Right kidney (tissue), 1 donor: ENCODE measurements around the gene CHKA.

Experiments used
- DNase-seq: peaks from one replicate; pipeline ENCODE4 v3.0.0-alpha.2; 2016

Gene CHKA

DNA sequence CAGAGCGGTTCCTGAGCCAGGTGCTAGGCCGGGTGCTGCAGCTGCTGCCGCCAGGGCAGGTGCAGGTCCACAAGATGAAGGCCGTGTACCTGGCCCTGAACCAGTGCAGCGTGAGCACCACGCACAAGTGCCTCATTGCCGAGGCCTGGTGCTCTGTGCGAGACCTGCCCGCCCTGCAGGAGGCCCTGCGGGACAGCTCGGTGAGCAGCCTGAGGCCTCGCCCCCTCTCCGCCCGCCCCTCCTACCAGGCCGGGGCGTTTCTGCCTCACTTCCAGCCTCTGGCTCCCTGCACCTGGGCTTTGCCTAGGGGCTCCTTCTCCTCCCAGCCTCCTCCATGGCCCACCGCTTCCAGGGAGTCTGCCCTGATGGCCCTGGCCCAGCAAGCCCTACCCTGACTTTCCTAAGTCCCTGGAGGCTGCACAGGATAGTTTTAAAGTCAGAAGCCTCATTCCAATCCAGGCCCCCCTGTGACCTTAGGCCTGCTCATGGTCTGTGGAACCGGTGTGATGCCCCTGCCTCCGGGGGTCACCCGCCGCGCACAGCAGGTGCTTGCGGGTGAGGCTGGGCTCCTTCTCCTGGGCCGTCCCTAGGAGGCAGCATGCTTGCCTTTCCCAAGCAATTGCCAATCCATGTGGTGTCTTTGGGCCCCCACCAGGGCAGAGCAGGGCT is 76.9 kb downstream of the CHKA start:
- DNase-seq, result no peak

DNA sequence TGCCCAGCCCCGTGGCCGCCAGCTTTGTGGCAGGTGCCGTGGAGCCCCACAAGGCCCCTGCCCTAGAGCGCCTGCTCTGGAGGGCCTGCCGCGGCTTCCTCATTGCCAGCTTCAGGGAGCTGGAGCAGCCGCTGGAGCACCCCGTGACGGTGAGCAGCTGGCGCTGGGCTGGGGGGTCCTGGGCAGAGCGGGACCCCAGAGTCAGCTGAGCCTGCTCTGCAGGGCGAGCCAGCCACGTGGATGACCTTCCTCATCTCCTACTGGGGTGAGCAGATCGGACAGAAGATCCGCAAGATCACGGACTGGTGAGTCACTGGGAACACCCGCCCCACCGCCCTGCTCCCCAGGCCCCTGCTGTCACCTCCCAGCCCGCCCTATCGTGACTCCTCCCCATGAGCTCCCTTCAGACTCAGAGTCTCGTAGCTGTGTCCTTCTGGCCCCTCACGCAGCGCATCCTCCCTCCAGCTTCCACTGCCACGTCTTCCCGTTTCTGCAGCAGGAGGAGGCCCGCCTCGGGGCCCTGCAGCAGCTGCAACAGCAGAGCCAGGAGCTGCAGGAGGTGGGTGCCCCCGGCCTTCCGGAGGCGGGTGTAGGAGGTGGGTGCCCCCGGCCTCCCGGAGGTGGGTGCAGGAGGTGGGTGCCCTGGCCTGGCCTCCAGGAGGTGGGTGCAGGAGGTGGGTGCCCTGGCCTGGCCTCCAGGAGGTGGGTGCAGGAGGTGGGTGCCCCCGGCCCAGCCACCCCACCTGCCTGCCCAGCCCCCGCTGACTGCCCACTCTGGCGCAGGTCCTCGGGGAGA is 77.6 kb downstream of the CHKA start:
- DNase-seq, result no peak

DNA sequence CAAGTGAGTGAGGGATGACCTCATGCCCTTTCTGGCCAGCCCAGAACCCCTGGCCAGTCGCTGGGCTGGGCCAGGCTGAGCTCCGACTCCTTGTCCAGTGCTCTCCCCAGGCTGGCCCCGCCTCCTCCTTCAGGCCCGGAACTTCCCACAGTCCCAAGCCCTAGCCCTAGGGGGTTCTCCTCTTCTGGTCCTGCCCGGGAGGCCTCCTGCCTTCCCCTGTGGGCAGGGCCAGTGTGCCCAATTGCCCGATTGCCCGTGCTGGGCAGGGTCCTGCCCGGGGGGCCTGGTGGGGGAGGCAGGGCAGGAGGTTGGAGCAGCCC is 78.2 kb downstream of the CHKA start:
- DNase-seq, result no peak

DNA sequence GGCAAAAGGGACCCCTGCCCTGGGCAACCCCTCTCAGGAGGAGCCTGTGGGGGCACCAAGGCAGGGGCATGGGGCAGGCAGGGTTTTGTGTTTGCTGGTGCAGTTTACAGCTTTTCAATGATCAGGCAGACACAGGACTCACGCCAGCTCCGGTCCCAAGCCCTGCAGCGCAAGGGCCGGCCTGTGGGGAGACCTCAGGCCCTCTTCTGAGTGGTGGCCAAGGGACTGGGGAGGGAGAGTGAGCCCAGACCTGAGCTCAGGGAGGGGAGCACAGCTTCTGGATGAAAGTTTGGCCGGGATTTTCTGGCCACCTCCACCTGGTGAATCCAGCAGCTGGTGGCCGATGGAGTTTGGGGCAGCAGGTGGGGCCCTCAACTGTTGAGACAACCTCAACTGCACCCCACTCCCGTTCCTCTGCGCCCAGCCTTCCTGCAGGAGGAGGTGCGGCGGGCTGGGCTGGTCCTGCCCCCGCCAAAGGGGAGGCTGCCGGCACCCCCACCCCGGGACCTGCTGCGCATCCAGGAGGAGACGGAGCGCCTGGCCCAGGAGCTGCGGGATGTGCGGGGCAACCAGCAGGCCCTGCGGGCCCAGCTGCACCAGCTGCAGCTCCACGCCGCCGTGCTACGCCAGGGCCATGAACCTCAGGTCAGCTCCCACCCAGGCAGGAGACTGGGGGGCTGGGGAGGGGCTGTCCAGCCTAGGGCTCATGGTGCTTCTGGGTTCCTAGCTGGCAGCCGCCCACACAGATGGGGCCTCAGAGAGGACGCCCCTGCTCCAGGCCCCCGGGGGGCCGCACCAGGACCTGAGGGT is 78.8 kb downstream of the CHKA start:
- no peak for DNase-seq

DNA sequence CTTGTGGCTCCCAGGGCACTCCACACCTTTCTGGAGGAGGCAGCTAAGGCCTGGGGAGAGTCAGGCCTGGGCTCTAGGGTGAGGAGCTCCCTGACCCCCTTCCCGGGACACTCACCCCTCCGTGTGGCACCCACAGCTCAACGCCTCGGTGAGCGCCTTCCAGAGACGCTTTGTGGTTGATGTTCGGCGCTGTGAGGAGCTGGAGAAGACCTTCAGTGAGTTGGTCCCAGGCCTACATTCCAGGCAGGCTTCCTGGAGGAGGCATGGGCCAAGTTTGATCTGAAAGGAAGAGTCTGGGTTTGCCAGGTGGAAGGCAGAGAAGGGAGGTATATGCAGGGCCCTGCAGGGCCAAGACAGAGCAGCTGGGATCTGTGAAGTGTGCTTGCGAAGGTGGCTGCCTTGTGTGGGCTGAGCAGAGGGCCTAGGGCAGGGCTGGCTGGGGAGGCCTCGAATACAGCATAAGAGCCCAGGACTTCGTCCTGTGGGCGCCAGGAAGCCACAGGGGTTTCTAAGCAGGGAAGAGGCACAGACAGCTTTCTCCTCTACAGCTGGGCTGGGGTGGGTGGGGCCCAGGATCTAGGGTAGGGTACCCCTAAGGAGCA is 79.5 kb downstream of the CHKA start:
- DNase-seq, result no peak

DNA sequence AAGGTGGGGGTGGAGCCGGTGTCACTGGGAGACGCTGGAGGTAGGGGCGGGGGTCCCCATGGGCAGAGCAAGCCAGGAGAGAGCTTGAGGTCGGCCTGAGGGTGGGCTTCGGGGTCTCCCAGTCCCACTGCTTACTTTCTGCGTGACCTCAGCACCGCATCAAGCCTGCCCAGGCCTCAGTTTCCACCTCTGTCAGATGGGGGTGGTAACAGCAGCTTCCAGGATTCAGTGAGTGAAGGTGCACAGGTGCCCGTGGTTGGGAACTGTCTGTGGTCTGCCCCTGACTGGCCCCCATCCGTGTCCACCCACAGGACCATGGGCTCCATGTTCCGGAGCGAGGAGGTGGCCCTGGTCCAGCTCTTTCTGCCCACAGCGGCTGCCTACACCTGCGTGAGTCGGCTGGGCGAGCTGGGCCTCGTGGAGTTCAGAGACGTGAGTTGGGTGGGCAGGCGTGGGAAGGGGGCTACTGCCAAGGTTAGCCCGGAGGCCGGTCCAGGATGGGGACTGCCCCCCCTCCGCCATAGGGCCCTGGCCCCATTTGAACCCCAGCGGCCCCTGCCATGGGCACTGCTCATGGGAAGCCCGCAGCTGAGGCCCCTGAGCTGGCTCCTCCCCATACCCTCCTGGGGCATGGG is 80.1 kb downstream of the CHKA start:
- no peak for DNase-seq

DNA sequence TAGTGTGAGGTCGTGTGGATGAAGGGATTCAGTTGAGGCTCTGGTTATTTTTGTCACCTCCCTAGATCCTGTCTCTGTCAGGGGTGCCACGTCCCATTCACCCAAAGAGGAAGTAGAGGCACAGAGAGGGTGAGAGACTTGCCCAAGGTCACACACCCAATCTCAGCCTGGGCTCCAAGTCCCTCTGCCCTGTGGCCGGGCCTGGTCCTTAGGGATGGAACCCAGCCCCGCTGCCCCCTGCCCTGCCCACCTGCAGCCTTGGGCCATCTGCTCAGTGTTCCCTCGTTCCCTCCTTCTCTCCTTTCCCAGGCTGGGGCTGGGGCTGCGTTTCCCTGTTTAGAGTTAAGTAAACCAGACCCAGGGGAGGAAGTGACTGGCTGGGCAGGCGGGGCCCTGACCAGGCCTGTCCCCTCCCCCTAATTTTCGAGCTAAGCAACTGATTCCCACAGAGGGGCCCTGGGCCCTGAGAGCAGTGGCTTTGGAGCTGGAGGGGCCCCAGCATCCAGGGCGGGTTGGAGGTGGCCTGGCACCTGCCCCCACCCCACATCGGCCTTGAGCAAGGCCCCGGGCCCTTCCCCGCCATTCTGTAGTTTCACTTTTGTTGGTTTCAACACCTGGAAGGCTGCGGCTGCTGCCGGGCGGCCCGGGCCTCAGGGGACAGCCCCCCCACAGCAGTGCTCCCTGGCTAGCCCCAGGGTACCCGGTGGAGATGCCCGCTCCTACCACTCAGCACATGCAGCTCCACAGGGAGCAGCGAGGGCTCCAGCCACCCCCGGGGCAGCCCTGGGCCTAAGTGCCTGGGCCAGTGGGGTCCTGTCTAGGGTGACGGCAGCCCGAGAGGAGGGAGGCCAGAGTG is 80.9 kb downstream of the CHKA start:
- peak; percentile 63 for DNase-seq

DNA sequence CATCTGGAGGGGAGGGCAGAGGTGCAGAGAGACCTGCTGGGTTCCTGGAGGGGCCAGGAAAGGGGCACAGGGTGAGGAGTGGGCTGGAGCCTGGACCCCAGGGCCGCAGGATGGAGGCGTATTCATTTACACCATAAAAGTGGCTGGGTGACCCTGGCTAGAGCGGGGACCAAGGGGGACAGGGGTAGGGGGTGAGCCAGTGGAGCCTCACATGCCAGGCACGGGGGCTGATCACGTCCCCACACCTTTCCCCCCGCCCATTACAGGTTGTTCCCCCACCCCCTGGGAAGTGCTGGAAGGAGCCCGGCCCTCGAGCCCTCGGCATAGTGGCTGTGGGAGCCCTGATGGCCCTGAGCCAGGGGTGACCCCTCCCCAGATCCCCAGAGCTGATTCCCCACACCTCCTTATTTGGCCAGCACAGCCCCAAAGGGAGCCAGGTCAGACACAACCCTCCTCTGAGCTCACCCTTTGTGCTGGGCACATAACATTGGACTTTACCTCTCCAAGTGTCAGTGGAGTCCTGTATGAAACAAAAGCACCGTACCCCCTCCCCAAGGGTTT is 81.6 kb downstream of the CHKA start:
- DNase-seq, result no peak

DNA sequence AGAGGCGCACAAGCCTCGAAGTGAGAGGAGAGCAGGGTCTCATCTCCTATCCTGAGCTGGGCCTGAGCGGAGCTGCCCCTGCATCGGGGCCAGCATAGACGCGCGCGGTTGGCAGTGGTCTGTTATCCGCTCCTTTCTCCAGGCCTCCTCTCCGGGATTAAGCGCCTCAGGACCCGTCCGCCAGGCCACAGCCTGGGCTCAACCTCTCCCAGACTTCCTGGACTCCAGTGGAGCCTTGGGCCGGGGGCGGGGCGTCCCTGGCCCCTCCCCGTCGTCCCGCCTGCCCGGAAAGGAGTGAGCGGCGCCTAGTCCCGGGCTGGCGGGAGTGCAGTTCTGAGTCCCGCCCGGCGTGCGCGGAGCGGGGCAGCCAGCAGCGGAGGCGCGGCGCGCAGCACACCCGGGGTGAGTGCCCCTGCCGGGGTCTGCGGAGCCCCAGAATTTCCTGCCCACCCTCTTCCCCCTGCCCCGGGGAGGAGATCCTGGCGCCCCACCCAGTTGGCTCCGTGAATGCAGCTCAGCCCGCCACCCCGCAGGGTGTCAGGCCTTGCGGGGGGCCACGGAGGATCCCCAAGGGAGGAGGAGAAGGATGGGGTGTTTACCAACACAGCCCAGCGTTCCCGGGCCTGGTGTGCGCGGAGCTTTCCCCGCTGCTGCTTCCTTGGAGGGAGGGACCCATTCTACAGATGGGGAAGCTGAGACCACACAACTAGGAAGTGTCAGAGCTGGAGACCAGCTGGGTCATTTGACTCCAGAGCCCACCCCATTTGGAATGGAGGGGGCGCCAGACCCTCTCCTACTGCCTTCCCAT is 82.3 kb downstream of the CHKA start, which contains the start of gene TCIRG1:
Gene TCIRG1 (plus strand): TSS at position 308 of the 808 bp plus-strand sequence. CDS start 2,247 bp downstream, outside the sequence.
- peak; percentile 75 for DNase-seq

DNA sequence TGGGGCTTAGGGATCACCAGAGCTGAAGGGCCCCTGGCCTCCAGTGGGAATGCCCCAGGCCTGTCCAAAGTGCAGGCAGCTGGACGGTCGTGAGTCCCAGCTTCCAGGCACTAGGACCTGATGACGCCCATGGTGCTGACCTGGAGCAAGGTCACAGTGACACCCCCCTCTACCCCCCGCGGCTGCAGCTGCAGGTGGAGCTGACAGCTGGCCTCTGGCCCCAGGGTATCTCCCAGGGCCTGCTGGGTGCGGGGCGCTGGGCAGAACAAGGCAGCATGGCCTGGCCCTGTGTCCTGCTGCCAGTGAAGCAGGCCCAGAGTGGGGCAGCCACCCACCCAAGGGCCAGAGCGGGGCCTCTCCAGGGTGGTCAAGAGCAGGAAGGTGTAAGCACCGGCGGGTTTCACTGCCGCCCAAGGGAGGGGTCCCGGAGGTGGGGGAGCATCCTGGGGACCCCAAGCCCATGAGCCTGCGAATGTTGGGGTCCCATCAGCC is 82.9 kb downstream of the CHKA start:
- DNase-seq, result no peak

DNA sequence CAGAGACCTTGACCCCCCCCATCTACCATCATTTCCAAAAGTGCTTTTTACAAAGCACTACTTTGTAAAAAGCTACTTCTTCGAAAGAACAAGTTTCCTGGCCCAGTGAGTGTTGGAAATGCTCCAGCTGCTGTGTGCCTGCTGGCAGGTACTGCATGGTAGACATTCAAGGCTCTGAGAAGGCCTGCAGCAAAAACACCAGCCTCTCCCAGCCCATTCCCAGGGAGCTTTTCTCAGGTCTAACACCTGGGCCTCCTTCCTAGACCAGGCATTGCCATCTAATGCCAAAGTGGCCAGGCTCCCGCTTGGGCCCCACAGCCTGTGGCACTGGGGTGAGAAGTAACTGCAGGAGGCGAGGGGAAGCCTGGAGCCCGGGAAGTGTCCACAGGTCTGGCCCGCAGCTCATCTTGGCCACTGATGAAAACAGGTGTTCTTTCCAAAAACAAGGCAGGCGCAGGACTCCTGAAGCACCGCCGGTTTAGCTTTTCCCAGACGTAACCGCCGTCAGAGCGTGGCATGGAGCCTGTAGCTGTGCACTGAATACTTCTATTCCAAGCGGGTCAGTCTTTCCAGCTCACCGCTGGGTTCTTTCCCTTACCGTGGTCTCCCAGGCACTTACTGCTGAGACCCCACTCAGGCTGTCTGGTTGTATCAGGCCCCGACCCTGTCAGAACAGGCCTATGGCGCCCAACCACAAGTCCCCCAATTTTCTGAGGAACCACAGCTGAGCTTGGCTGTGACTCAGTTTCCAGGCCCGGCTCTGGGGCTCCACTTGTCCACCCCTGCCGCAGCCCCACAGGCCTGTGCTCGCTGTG is 83.6 kb downstream of the CHKA start:
- DNase-seq, result no peak

DNA sequence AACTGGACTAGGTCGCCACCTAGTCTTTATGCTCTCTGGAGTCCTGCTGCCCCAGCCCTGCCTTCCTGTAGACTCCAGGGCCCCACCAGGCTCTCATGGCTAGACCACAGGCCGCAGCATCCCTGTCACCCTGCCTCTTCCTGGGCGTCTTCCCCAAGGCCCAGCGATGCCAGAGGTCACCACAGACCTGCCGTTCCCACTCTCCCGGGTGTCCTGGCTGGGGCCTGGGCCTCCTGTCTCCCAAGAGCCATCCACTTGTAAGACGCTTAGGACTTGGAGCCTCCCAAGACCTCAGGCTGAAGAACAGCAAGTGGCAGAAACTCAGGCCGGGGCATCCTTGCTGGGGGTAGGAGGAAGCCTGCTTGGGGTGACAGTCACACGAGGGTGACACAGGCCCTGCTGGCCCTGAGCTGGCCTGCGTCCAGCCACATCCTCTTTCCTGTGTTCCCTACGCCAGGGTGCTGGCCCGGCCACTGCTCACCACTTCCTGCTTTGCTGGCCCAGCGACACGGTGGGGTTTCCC is 84.4 kb downstream of the CHKA start:
- no peak for DNase-seq

DNA sequence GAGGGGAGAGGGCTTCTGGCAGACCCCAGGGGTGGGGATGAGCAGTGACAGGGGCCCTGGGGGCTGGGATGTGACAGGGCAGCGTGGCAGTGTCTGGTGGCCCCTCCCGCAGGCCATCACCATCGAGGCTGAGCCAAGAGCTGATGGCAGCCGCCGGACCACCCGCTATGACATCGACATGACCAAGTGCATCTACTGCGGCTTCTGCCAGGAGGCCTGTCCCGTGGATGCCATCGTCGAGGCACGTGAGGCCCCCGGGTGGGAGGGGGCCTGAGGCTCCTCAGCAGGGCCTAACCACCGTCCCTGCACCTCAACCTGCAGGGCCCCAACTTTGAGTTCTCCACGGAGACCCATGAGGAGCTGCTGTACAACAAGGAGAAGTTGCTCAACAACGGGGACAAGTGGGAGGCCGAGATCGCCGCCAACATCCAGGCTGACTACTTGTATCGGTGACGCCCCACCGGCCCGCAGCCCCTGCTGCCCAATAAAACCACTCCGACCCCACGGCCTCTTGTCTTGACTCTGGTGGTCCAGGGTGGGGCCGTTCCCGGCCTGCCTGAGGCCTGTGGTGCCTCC is 85.0 kb downstream of the CHKA start:
- DNase-seq, result no peak

DNA sequence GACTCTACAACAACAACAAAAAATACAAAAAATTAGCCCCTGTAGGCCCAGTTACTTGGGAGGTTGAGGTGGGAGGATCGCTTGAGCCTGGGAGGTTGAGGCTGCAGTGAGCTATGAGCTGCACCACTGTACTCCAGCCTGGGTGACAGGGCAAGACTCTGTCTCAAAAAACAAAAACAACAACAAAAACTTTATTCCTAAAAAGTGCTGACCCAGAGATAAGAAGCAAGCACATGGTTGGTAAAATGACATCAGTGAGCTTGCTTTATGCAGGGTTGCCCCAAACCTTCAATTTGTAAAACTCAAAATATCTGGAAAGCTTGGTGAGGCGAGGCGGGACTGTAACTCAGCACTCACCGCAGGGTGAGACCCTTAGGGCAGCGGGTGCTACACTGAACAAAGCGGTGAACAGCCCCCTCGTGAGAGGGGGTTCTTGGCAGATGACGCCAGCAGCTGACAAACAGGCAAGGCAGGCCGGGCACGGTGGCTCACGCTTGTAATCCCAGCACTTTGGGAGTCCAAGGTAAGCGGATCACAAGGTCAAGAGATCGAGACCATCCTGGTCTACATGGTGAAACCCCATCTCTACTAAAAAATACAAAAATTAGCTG is 85.8 kb downstream of the CHKA start:
- no peak for DNase-seq

DNA sequence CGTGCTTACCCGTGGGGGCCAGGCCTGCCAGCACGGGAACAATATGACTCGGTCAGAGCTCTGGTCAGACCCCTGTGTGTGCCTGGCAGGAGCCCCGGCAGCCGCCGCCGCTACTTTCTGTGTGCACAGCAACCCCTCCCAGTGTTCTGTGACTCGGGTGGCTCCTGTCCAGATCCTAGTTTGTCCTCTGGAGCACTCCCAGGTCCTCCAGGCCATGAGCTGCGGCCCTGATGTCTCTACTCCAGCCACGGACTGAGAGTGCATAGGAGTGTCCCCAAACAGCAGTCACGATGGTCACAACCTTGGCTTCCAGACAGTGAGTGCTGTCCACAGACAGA is 87.5 kb downstream of the CHKA start:
- DNase-seq, result no peak

DNA sequence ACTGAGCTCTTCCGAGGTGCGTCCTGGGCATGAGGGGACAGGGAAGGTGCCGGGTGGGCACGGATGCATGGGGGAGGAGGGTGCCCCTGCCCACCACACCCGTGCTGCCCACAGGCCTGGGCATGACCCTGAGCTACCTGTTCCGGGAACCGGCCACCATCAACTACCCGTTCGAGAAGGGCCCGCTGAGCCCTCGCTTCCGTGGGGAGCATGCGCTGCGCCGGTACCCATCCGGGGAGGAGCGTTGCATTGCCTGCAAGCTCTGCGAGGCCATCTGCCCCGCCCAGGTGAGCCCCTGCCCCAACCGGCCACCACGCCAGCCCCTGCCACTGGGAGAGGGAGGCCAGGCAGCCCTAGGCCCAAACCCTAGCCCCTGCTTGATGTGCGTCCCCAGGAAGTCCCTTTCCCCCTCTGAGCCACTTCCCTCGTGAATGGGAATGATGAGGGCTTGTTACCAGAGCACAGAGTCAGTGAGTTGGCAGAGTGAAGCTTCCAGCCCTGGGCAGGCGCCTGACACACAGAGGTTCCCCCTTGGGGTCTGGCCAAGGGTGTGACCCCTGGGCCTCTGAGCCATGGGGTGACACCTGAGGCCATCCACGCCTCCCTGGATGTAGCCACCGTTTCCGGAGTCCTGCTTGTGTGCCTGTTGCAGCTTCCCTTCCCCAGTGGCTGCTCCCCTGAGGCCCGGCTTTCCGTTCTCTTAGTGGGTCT is 88.0 kb downstream of the CHKA start:
- DNase-seq, result no peak

DNA sequence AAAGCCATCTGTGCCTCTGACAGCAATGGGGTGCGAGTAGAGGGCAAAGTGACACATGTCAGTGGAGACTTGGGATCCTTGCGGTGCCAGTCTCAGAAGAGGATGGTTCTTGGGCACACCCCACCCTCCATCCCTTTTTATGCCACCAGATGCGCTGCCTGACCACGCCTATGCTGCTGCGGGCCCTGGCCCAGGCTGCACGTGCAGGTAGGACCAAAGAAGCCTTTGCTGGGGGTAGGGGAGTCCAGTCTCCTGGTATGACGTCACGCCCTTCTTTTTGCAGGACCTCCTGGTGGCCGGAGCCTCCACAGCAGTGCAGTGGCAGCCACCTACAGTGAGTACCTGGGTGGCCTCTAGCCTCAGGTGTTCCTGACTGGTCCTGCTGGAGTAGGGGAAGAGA is 89.2 kb downstream of the CHKA start:
- no peak for DNase-seq

DNA sequence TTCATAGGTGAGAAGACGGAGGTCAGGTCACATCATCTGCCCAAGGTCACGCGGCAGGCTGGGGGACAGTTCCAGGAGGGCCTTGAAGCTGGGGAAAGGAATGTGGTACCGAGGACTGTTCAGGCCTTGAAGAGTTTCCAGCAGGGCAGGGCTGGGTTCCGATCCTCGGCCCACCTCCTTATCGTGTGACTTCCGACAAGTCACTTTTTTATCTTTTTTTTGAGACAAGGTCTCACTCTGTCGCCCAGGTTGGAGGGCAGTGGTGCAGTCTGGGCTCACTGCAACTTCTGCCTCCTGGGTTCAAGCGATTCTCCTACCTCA is 90.1 kb downstream of the CHKA start:
- DNase-seq, result no peak
